Skeletal muscle tissue (tissue), 4 donors: ENCODE results near the gene EXOC3L1. TPM values are rescaled to one million over a fixed set of nuclear protein-coding genes. Genes with fewer than 3 reads are reported as not detected.

Source experiments
- H3K27ac ChIP-seq: one replicate; pipeline ENCODE4 v1.7.0; 2013; ENCODE audit warnings: mild to moderate bottlenecking, low read depth, low read length, inconsistent platforms
- H3K27me3 ChIP-seq, 3 donors: one replicate each; pipeline ENCODE4 v1.7.0; 2013; ENCODE audit warnings: low read length in 3 of 3; ENCODE audit not compliant: control insufficient read depth in 3 of 3, insufficient read depth in 3 of 3
- H3K36me3 ChIP-seq, 3 donors: one replicate each; pipeline ENCODE4 v1.7.0; 2013; ENCODE audit warnings: low read length in 3 of 3; ENCODE audit not compliant: control insufficient read depth in 3 of 3, insufficient read depth in 3 of 3
- H3K4me1 ChIP-seq, 3 donors: one replicate each; pipeline ENCODE4 v1.7.0; 2013; ENCODE audit warnings: low read length in 3 of 3, mild to moderate bottlenecking in 3 of 3; ENCODE audit not compliant: control insufficient read depth in 3 of 3, insufficient read depth in 3 of 3
- H3K4me3 ChIP-seq, 3 donors: one replicate each; pipeline ENCODE4 v1.7.0; 2013; ENCODE audit warnings: low read length in 3 of 3
- H3K9ac ChIP-seq, 3 donors: one replicate each; pipeline ENCODE4 v1.7.0; 2013; ENCODE audit warnings: low read length in 3 of 3, mild to moderate bottlenecking in 3 of 3, moderate library complexity in 2 of 3, low read depth in 1 of 3
- H3K9me3 ChIP-seq, 3 donors: one replicate each; pipeline ENCODE4 v1.7.0; 2013; ENCODE audit warnings: low read length in 3 of 3; ENCODE audit not compliant: control insufficient read depth in 3 of 3
- total RNA-seq: library from RNA; depleted of rRNA; stranded (reverse); fragments of >200 nt; gene quantifications from one replicate; pipeline ENCODE4 v1.2.3, GENCODE V29; 2014
- donor health status: Osteomylitis.

EXOC3L1 gene
- total RNA-seq, 1 donor from 2014 or later: 5.2 TPM

DNA sequence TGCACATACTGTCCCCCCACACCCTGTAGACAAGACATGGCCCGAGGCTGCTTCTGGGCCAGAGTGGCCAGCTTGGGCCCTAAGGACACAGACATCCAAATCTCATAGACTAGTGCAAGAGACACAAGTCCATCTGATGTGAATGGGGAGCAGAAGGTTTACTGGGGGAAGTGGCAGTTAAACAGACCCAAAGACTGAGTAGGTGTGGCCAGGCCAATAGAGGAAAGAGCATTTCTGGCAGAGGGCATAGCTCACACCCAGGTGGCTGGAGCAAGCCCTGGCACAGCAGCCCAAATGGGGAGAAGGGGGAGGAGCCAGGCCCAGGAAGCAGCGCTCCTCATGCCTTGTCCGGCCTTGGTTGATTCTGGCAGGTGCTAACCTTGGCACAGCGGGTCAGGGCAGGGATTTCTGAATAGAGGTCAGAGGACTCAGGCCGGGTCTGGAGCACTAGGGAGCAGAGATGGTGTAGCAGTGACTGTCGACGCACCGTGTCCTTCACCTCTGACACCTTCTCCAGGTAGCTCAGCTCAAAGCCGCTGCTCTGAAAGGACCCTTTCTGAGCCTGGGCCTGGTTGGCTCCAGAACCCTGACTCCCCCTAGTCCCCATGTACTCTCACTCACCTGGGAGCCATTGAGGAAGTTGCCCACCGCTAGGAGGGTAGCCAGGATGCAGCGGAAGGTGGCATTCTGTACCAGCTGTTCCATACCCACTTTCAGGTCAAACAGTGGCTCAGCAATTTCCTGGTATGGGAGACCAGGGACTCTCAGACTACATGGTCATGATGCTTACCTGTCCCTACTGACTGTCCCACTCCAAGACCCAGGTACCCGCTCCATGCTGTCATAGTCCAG is 41.1 kb upstream of the EXOC3L1 start:
- Histone ChIP-seq H3K36me3 (peaks cover 67 to 72% (median 67%) of the 10 kb centered on the region in 3 donors), H3K9me3 (no peaks in the 10 kb centered on the region), H3K27ac (no peak overlapping the region), H3K4me1 (peaks cover 20 to 38% (median 32%) of the 10 kb centered on the region in 3 donors), H3K9ac (peak overlapping the region in 1 of 3 donors; percentile 25), H3K4me3 (no peak overlapping the region), H3K27me3 (no peaks in the 10 kb centered on the region)

- H3K27ac ChIP-seq: no peak overlapping the region
- H3K9me3 ChIP-seq: no peaks in the 10 kb centered on the region
- H3K9ac ChIP-seq: no peak overlapping the region
- peaks cover 60 to 64% (median 60%) of the 10 kb centered on the region in 3 donors for H3K36me3 ChIP-seq
- H3K27me3 ChIP-seq: no peaks in the 10 kb centered on the region
- H3K4me1 ChIP-seq: peaks cover 24 to 46% (median 41%) of the 10 kb centered on the region in 3 donors
- no peak overlapping the region for H3K4me3 ChIP-seq
Observed at GRCh38 chr16:67229906-67230808, 40.2 kb upstream of the EXOC3L1 start.

DNA sequence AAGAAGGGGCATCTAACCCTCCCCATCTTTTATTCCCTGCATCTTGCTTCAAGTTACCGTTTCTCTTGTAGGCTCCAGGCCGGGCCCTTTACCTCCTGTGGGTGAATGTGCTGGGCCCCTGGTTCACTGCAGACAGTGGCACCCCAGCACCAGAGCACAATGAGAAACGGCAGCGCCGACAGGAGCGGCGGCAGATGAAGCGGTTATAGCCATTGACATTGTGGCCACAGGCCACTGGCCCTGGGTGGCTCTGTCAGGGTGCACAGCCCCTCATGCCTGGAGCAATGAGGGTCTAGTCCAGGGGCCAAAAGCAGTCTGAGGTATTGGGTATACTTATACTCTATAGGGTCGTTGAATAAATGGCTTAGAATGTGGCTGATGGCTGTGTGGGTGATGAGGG is 39.0 kb upstream of the EXOC3L1 start:
- Histone ChIP-seq H3K9ac (no peak overlapping the region), H3K27ac (no peak overlapping the region), H3K27me3 (no peaks in the 10 kb centered on the region), H3K36me3 (peaks cover 48 to 51% (median 50%) of the 10 kb centered on the region in 3 donors), H3K4me1 (peaks cover 25 to 48% (median 41%) of the 10 kb centered on the region in 3 donors), H3K4me3 (no peak overlapping the region), H3K9me3 (no peaks in the 10 kb centered on the region)

DNA sequence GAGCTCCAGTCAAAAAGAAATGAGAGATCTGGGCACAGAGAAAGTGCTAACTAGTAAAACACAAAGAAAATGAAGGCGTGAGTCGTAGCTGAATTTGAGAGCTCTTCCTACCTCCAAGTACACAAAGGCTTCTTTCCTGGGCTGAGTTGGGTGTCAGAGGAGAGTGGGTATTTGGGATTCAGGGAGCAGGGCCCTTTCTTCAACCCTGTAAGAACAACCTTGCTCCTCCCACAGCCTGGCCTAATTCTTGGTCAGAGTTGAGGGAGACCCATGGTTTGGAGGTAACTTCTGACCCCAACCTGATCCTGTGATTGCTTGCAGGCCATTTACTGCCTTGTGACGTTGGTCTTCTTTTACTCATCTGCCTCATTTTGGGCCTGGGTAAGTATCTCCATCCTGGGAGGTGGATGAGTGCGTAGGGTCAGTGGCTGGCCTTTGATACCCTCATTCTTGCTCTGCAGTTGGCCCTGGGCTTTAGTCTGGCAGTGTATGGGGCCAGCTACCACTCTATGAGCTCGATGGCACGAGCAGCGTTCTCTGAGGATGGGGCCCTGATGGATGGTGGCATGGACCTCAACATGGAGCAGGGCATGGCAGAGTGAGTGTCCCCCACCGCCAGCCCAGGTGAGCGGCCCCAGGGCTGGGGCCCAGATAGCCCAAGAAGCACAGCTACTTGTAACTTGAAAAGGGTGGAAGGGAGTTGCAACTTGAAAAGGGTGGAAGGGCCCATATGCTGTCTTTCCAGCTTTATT is 38.3 kb upstream of the EXOC3L1 start:
- peak overlapping the region in 2 of 3 donors; percentile 98 for H3K4me3 ChIP-seq
- H3K9me3 ChIP-seq: no peaks in the 10 kb centered on the region
- peaks cover 43 to 51% (median 45%) of the 10 kb centered on the region in 3 donors for H3K36me3 ChIP-seq
- no peak overlapping the region for H3K27ac ChIP-seq
- H3K4me1 ChIP-seq: peaks cover 25 to 48% (median 41%) of the 10 kb centered on the region in 3 donors
- H3K27me3 ChIP-seq: no peaks in the 10 kb centered on the region
- H3K9ac ChIP-seq: peak overlapping the region in 2 of 3 donors; percentile 89 to 95

GRCh38 chr16:67227567-67227921 is 37.6 kb upstream of the EXOC3L1 start:
- H3K27me3 ChIP-seq: no peaks in the 10 kb centered on the region
- H3K9me3 ChIP-seq: no peaks in the 10 kb centered on the region
- H3K4me1 ChIP-seq: peaks cover 25 to 48% (median 44%) of the 10 kb centered on the region in 3 donors
- peak overlapping the region; percentile 89 to 95 (median 93) for H3K9ac ChIP-seq
- peak overlapping the region; percentile 81 for H3K27ac ChIP-seq
- H3K4me3 ChIP-seq: peak overlapping the region; percentile 96 to 98 (median 98)
- H3K36me3 ChIP-seq: peaks cover 42 to 55% (median 48%) of the 10 kb centered on the region in 3 donors

- Histone ChIP-seq H3K27ac (peak within 1 kb of the TSS; percentile 81), H3K27me3 (no peaks in the 10 kb centered on the region), H3K36me3 (peaks cover 41 to 52% (median 45%) of the 10 kb centered on the region in 3 donors), H3K9me3 (no peaks in the 10 kb centered on the region), H3K4me3 (peak within 1 kb of the TSS; percentile 96 to 98 (median 98)), H3K4me1 (peaks cover 25 to 48% (median 44%) of the 10 kb centered on the region in 3 donors), H3K9ac (peak within 1 kb of the TSS; percentile 89 to 95 (median 93))
Observed at GRCh38 chr16:67226804-67227566, 37.0 kb upstream of the EXOC3L1 start, which contains the start of gene TMEM208. Gene TMEM208, plus strand, starts transcription at chr16:67227130. Its CDS starts 89 bp downstream, at chr16:67227219.

GRCh38 chr16:67226295-67226803 is 36.4 kb upstream of the EXOC3L1 start:
- Histone ChIP-seq H3K27me3 (no peaks in the 10 kb centered on the region), H3K9me3 (no peaks in the 10 kb centered on the region)

GRCh38 chr16:67223992-67224391 is 34.1 kb upstream of the EXOC3L1 start:
- Histone ChIP-seq H3K36me3 (peaks cover 15 to 25% (median 15%) of the 10 kb centered on the region in 3 donors), H3K27me3 (no peaks in the 10 kb centered on the region), H3K9ac (no peak overlapping the region), H3K27ac (no peak overlapping the region), H3K4me3 (no peak overlapping the region), H3K9me3 (no peaks in the 10 kb centered on the region), H3K4me1 (peaks cover 23 to 33% (median 31%) of the 10 kb centered on the region in 3 donors)

More at GRCh38 chr16:67226295-67226803, 36.4 kb upstream of the EXOC3L1 start:
- Histone ChIP-seq H3K27ac (peak overlapping the region; percentile 81), H3K9ac (peak overlapping the region; percentile 89 to 95 (median 93)), H3K4me1 (peaks cover 25 to 46% (median 39%) of the 10 kb centered on the region in 3 donors), H3K36me3 (peaks cover 35 to 46% (median 39%) of the 10 kb centered on the region in 3 donors), H3K4me3 (peak overlapping the region; percentile 96 to 98 (median 98))
